Activated T-helper 1 cell treated with Interleukin-2 at 50 U/mL for 16 hours (primary cell): Measurements from ENCODE around the gene UBAC2.

Experiments used
- DNase-seq: peaks from one replicate; pipeline ENCODE4 v3.0.0-alpha.2; 2020; ENCODE audit warnings: low read depth

The UBAC2 gene

GRCh38 chr13:99296398-99296797 lies 95.7 kb downstream of the UBAC2 start:
- DNase-seq: no peak

- DNase-seq: no peak
These were observed 96.7 kb downstream of the UBAC2 start for GRCh38 chr13:99297331-99297730.

GRCh38 chr13:99298056-99298455 lies 97.4 kb downstream of the UBAC2 start:
- no peak for DNase-seq

- DNase-seq: no peak
These were observed 98.7 kb downstream of the UBAC2 start for GRCh38 chr13:99299256-99299919.

- DNase-seq: no peak
These were observed 99.3 kb downstream of the UBAC2 start for GRCh38 chr13:99299920-99300341.

GRCh38 chr13:99301056-99301838 lies 100.6 kb downstream of the UBAC2 start:
- DNase-seq: no peak

- no peak for DNase-seq
These were observed 101.4 kb downstream of the UBAC2 start for GRCh38 chr13:99301913-99302636.

- no peak for DNase-seq
These were observed 102.2 kb downstream of the UBAC2 start for GRCh38 chr13:99302637-99303505.

GRCh38 chr13:99303863-99304521 lies 103.3 kb downstream of the UBAC2 start:
- no peak for DNase-seq

GRCh38 chr13:99304541-99304940 lies 103.9 kb downstream of the UBAC2 start:
- DNase-seq: no peak

GRCh38 chr13:99305158-99305557 lies 104.5 kb downstream of the UBAC2 start:
- no peak for DNase-seq

GRCh38 chr13:99305566-99305965 lies 104.9 kb downstream of the UBAC2 start:
- no peak for DNase-seq

- no peak for DNase-seq
These were observed 106.6 kb downstream of the UBAC2 start, which contains the start of gene GPR183 for GRCh38 chr13:99307247-99307646. Gene GPR183 (minus strand): TSS chr13:99307399. CDS start chr13:99296145, 11,254 bp downstream.

- no peak for DNase-seq
These were observed 107.1 kb downstream of the UBAC2 start for GRCh38 chr13:99307648-99308339.

- DNase-seq: no peak
These were observed 107.9 kb downstream of the UBAC2 start for GRCh38 chr13:99308471-99309087.

- DNase-seq: no peak
These were observed 109.9 kb downstream of the UBAC2 start for GRCh38 chr13:99310382-99311031.

- no peak for DNase-seq
These were observed 110.5 kb downstream of the UBAC2 start for GRCh38 chr13:99311137-99311536.

- DNase-seq: no peak
These were observed 111.3 kb downstream of the UBAC2 start for GRCh38 chr13:99311748-99312492.

GRCh38 chr13:99312493-99312883 lies 111.8 kb downstream of the UBAC2 start:
- no peak for DNase-seq
